HG02798 (cell line): ENCODE results near the gene RAD51B.

ENCODE experiments used
- ATAC-seq: cut with Tn5 transposase; IDR thresholded peaks from one replicate; pipeline ENCODE4 v1.9.1; 2021; ENCODE audit warnings: mild to moderate bottlenecking; ENCODE audit not compliant: unreplicated experiment, poor library complexity

RAD51B gene

GRCh38 chr14:68539241-68539737, 719.7 kb downstream of the RAD51B start:
- no peak for ATAC-seq

GRCh38 chr14:68539789-68540188, 720.2 kb downstream of the RAD51B start:
- ATAC-seq = no peak

- ATAC-seq = no peak
These were observed 721.8 kb downstream of the RAD51B start for GRCh38 chr14:68541178-68541896.

GRCh38 chr14:68542346-68542745, 722.8 kb downstream of the RAD51B start:
- ATAC-seq = no peak

GRCh38 chr14:68543516-68543915, 723.9 kb downstream of the RAD51B start:
- ATAC-seq = no peak

GRCh38 chr14:68544081-68544892, 724.7 kb downstream of the RAD51B start:
- ATAC-seq = no peak

DNA sequence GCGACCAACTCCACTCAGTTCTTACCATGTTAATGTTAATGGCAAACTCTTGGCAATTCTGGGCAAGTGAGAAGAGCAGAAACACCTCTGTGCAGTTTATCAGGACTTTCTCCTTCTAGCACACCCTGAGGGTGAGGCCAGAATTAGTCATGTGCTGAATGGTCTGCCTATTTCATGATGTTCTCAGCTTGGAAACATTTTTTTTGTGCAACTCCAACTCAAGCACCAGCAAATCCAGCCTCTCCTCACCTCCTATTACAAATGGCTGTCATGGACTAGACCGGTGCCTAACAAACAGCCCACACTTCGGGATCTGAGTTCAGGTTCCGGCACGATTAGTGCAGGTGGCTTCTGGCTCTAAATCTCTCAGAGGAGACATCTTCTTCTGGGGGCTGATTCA, 727.3 kb downstream of the RAD51B start:
- ATAC-seq = no peak

DNA sequence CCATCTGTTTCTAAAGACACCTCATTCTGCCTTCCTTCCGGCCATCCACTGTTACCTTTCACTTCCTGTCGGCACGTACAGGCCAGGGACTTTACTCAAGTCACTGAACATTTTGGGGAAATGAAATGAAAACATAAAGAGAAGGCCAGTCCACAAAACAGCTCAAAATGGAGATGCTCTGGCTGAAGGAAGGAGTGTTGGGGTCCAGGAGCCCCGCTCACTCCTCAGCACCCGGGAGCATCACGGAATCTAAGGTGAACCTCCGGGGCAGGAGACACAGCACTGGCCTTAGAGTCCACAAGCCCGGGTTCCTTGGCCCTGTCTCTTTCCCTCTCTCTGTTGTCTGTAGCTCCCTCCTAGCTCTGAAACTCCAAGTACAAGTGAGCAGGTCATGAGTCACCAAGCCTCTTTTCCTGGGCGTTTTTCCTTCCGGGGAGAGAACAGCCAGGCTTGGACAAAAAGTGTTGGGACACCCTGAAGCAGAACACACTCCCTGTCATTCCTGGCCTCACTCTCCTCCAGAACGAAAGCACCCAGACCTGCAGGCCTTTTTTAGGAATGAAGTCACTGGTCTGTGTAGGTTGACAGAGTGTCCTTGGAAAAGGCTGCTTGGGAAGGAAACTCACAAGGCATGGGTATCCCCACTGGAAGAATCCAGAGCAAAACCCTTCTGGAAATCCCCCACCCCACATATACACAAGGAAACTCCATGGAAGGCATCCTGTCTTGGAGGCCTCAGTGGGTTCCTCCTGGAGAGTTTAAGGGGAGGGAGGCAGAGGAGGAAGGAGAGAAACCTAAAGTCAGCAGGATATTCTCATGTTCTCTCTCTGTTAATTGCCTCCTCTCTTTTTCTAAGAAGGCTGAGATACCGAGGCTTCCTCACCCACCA, 728.0 kb downstream of the RAD51B start:
- ATAC-seq = no peak

- ATAC-seq = no peak
These were observed 728.9 kb downstream of the RAD51B start for GRCh38 chr14:68548194-68549076.

GRCh38 chr14:68550338-68550715, 730.7 kb downstream of the RAD51B start:
- ATAC-seq = no peak

- no peak for ATAC-seq
These were observed 731.6 kb downstream of the RAD51B start for GRCh38 chr14:68551045-68551683.

- no peak for ATAC-seq
These were observed 732.5 kb downstream of the RAD51B start for GRCh38 chr14:68552075-68552474.

DNA sequence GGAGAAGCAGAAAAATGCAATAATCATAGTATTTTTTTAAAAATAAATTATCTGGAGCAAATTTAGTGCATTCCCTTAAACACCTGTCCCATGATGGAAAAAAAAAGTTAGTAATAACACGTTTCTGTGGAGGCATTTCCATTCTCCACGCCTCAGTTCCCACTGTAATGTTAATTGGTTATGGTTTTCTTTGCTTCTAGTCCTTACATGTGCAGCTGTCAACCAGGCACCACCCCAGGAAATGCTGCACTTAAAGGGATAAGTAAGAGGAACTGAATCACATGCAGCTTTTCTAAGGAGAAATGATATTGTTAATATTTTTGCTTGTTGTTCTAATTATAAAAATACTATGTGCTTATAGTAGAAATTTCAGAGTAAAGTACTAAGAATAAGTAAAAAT, 733.0 kb downstream of the RAD51B start:
- no peak for ATAC-seq

- ATAC-seq = no peak
These were observed 733.7 kb downstream of the RAD51B start for GRCh38 chr14:68553311-68553710.

GRCh38 chr14:68554231-68554630, 734.7 kb downstream of the RAD51B start:
- ATAC-seq = no peak

DNA sequence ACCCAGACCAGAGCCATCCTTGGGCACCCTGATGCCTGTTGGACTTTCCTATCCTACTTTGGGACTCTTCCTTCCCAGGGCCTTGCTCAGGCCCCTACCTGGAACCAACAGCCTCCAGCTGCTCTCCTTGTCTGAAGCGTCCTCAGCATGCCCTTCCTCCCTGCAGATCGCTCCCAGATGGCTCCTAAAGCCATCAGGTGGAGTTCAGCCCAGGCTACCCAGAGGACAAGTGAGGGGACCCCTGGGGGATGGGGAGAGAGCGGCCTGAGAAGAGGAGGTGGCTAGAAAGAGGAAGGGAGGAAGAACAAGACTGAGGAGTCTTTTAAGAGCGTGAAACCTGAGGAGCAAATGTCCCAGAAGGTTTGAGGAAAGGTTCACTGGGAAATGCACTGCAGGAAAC, 736.7 kb downstream of the RAD51B start:
- ATAC-seq = no peak

DNA sequence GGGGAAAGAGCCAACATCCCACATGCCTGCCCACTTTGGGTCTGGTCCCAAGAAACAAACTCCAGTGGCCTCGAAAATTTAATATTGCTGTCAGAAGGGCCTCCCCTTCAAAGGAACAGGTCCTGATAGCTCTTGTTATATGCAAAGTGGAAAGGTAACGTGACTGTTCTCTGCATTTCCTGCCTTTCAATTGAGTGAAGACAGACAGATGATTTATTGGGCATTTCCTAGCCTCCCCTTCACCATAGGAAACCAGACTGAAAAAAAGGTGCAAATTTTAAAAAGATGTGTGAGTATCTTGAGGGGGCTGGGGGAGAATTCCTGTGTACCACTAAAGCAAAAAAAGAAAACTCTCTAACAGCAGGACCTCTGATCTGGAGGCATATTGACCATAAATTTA, 738.1 kb downstream of the RAD51B start:
- ATAC-seq = no peak

DNA sequence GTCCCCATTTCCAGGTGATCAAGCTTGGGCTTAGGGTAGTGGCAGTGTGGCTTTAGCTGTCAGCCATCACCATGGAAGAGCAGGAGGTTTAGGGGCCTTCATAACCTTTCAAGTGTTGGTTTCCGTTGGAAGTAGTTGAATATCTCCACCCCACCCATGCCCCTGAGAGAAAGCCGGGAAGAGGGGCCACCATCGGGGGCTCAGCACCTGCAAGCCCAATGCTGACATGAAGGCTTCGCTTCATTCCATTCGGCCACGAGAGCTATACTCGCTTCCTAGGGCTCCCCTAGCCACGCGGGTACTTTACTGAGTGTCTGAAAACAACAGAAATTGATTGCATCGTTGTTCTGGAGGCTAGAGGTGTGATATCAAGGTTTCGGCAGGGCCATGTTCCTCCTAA, 738.5 kb downstream of the RAD51B start:
- ATAC-seq = no peak

- no peak for ATAC-seq
These were observed 740.4 kb downstream of the RAD51B start for GRCh38 chr14:68559949-68560348.
